IPS DF 4.7 (cell line): ENCODE data around the gene SDHD.
A peak's percentile ranks its signal among the peaks of the same experiment; 100 is the strongest.
"Not testable (repeated sequence)": the region's sequence is repeated elsewhere in the genome, so short reads cannot be mapped to it uniquely, and the experiment has no call there.

Experiments
- DNase-seq: peaks from one replicate; pipeline ENCODE4 v3.0.0-alpha.2; 2013; ENCODE audit warnings: low spot score; ENCODE audit errors: extremely low read depth

The SDHD gene

DNA sequence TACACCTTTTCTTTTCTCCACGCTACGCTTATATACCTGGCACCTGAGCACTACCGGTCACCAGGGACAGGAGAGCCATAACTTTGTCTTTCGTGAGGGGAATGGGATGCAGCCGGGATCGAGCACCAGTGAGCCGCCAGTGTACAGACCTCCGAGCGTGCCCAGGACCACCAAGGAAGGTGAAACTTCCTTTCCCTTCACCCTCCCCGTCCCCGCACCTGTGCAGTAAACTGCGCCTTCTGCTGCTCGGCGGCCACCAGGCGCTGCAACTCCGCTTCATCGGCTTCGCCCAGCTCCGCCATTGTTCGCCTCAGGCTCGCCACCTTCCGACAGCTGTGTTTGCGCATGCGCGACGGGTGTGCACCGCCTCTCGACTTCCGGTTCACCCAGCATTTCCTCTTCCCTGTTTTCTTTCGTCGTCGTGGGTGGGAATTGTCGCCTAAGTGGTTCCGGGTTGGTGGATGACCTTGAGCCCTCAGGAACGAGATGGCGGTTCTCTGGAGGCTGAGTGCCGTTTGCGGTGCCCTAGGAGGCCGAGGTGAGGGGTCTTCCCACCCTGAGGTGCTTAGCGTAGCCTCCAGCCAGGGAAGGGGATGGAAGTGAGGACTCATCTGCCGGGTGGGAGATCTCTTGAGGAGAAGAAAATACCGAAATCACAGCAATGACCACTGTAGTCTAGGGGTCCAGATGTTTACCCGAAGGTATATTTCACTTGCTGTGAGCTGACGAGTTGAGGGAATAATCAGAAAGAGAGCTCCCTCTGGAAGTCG lies at the start of gene SDHD, which contains the start of gene TIMM8B:
Gene SDHD, plus strand, starts transcription at position 452 of the 770 bp plus-strand sequence. Its CDS starts 35 bp downstream, at position 487.
Gene TIMM8B, minus strand, starts transcription at position 335 of the 770 bp plus-strand sequence. Its CDS starts 33 bp downstream, at position 302.
- DNase-seq = peak; percentile 91

DNA sequence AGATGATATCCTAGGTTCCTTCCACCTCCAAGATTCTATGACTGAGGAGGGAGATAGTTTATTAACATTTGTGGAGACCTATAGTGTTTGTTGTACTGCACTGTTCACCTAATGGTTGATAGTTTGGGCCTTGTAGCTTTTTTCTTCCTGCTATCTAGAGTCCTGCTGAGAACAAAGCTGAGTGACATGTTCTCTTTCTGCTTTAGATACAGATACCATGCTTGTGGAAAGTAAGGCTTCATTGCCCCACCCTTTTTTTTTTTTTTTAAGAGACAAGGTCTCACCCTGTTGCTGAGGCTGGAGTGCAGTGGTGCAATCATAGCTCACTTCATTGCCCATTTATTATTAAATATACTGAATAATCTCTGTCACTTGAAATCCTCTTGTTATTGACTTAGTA lies 49.1 kb upstream of the SDHD start:
- no peak for DNase-seq

DNA sequence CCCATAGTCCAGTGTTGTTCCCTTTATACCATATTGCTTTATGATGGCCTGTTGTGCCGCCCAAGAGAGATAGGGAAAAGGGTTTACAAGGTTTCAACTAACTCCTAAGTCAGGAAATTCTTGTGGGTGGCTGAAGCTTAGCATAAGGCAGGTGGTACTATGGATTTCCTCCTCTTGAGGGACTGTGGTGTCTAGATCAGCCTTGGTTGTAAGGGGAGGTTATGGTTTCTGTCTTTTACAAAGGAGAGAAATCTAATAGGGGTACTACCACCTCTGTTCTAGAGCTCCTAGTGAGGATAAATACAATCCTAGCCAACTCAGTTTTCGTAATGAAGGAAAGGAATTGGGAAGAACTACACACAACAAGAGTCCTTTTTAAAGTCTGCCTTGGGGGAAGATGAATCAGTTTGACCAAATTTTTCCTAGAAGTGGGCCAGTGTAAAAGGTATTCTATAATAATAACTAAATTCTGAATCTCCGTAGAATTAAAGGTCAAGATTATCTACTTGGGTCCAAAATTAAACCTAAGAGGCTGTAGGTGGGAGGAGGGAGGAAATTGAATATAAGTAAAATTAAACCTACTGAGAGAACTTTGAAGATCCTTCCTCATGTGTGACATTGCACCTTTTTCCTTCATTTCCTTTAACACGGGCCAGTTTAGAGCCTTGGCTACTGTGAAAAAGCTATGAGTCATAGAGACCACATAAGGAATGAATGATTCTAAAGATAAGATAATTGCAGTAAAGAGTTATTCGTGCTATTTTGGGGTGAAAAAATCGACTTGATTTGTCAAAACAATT lies 44.3 kb upstream of the SDHD start:
- DNase-seq = no peak

DNA sequence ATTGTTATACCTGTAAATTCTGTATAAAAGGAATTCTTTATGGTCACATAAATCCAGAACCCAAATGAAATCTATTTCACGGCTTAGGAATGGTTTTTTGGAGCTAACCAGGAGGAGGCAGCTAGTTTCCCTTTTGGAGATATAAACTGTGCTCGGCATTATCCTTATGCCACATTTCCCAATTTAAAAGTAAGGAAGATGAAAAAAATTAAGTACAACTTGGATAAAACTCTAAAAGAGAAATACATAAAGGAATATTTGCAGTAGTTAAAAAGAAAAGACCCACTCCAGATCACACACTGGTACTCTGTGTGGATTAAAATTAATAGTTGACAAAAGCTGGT lies 43.7 kb upstream of the SDHD start:
- no peak for DNase-seq

DNA sequence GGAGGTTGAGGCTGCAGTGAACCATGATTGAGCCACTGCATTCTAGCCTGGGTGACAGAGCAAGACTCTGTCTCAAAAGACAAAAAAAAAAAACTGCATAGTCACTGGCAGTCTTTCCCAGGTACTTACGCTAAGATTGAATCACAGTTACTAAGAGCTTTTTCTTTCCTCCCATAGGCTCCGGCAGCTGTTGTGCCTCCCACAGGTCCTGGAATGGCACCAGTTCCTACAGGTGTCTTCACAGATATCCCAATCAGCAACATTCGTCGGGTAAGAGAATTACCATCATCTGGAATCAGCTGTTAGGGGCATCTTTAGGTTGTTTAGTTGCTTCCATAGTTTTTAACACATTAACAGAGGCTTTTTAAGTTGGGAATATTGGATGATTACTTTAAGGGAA lies 41.7 kb upstream of the SDHD start:
- DNase-seq = no peak

DNA sequence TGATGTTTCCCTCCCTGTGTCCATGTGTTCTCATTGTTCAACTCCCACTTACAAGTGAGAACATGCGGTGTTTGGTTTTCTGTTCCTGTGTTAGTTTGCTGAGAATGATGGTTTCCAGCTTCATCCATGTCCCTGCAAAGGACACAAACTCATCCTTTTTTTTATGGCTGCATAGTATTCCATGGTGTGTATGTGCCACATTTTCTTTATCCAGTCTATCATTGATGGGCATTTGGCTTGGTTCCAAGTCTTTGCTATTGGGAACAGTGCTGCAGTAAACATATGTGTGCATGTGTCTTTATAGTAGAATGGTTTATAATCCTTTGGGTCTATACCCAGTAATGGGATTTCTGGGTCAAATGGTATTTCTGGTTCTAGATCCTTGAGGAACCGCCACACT lies 40.0 kb upstream of the SDHD start:
- DNase-seq = not testable (repeated sequence)

DNA sequence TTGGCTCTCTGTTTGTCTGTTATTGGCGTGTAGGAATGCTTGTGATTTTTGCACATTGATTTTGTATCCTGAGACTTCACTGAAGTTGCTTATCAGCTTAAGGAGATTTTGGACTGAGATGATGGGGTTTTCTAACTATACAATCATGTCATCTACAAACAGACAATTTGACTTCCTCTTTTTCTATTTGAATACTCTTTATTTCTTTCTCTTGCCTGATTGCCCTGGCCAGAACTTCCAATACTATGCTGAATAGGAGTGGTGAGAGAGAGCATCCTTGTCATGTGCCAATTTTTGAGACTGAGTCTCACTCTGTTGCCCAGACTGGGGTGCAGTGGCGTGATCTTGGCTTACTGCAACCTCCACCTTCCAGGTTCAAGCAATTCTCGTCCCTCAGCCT lies 38.4 kb upstream of the SDHD start:
- not testable (repeated sequence) for DNase-seq

DNA sequence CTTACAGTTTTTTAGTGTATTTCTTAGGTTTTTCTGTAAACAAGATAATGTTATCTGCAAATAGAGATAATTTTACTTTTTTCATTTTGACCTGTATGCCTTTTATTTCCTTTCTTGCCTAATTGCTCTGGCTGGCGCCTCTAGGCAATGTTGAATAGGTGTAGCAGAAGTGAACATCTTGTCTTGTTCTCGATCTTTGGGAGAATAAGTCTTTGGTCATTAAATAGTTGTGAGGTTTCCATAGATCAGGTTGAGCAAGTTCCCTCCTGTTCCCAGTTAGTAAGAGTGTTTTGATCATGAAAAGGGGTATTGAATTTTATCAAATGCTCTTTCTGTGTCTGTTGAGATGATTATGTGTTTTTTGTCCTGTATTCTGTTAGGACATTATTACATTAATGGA lies 36.9 kb upstream of the SDHD start:
- DNase-seq = no peak

DNA sequence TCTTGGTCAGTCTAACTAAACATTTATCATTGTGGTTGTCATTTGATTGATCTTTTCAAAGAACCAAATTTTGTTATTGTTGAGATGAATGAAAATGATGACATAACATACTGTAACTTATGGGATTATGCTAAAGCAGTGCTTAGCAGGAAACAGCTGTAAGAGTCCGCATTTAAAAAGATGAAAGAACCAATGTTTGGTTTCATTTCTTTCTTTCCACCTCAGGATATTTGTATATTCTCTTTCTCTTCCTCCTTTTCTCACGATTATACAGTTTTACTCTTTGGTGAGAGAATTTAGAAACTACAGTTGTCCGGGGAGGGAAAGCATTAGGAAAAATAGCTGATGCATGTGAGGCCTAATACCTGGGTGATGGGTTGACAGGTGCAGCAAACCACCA lies 36.0 kb upstream of the SDHD start:
- no peak for DNase-seq

DNA sequence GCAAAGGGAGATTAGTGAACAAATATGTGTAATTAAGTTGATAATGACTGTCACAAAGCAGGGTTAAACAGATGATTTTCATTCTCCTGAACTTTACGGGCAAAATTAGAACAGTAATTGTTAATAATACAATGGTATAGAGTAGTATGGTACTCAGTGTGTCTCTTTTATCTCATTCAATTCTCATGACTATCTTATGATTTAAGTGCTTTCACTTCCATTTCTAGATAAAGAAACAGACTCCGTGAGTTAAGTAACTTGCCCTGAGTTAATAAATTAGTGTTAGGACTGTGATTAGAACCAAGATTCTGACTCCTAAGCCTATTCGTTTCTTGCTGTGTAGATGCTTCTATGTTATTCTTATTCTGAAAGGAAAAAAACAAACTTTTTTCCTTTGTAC lies 34.9 kb upstream of the SDHD start:
- DNase-seq = no peak

DNA sequence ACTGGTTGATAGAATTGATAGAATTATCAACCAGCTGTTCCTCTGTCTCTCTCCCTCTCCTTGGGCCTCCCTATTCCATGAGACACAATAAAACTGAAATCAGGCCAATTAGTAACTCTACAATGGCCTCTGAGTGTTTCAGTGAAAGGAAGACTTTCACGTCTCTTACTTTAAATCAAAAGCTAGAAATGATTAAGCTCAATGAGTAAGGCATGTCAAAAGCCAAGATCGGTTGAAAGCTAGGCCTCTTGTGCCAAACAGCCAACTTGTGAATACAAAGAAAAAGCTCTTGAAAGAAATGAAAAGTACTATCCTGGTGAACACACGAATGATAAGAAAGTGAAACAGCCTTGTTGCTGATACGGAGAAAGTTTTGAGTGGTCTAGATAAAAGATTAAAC lies 29.5 kb upstream of the SDHD start:
- no peak for DNase-seq

DNA sequence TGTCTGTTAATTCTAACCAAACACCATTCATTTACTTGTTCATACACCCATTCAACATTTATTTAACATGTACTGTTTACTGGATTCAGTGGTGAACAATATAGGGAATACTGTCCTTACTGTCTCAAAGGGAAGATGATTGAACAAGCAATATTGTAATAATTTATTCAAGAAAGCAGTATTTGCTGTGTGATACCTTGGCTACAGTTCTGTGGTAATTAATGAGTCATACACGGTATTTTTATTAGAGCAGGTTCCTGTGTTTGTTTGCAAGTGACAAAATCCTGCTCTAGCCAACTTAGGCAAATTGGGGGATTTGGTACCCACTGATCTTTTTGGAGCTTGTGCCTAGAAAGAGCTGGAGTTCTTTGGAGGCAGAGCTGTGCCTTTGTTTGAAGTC lies 28.6 kb upstream of the SDHD start:
- no peak for DNase-seq

DNA sequence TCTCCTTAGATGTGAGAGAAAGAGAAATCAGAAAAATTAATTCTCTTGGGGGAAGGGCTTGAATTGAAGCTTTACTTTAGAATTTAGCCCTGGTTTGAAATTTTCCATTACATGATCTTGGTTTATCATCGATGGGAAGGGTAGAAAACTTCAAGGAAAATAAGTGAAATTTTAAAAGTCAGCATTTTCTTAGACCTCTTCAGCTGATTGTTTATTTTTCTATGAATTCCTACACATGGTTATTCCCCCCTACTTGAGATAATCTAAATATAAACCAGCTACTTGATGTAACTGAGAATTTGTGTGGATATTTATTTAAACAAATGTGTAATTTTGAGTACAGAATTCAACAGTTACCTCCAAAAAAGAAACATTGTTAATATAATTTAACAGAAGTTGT lies 23.8 kb upstream of the SDHD start:
- no peak for DNase-seq

DNA sequence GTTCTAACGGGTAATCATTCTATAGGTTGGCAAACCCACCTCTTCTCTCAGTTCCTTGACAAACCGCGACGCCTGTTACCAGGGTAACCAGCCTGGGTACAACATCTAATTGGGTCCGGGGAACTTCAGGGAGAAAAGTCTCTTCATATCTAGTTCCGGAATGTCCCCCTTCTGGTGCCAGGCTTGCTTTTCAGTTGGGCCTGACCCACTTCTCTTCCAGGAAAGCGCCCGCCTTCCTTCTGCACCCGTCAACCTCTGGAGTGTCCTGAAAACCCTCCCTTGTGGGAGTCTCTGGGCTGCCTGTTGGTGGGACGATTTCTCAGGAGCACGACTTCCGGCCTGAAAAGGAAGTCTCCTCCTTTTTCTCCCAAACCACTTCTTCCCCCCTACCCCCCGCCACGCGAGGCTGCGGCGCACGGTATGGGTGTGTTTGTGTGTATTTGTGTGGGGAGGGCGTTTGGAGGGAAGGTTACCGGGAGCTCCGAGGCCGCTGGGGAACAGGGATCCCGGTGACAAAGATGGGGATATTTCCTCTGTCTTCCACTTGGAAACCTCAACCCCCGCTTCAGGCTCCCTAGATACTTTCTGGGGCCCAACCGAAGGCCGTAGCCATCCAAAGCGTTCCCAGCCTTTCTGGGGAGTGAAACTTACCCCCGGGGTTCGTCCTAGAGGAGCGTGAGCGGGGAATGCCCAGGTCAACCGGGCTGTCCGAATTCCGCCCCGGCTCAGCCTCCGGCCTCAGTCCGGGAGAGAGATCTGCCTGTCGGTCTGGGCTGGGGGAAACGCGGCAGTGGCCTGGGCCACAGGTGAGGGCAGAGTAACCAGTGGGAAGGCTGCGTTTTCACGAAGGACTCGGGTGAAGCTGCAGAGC lies 12.5 kb upstream of the SDHD start, which contains the start of the genes NKAPD1 and PIH1D2:
Gene NKAPD1, plus strand, starts transcription at position 359 of the 871 bp plus-strand sequence. CDS start 1,276 bp downstream, outside the sequence.
Gene PIH1D2, minus strand, starts transcription at position 77 of the 871 bp plus-strand sequence. CDS start 843 bp downstream, outside the sequence.
- peak; percentile 69 for DNase-seq

DNA sequence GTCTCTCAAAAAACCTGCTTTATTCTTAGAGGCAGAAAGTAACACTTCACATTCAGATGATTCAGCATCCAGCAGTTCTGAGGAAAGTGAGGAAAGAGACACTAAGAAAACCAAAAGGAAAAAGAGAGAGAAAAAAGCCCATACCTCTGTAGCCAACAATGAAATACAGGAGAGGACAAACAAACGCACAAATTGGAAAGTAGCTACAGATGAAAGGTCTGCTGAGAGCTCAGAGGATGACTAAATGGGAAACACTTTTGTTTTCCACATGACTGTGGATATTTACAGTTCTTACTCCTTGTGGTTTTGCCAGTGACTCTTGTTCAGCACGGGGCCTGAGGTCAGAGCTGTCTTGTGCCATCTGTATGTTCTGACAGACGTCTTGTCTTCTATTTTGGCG lies 3.9 kb upstream of the SDHD start:
- DNase-seq = no peak

DNA sequence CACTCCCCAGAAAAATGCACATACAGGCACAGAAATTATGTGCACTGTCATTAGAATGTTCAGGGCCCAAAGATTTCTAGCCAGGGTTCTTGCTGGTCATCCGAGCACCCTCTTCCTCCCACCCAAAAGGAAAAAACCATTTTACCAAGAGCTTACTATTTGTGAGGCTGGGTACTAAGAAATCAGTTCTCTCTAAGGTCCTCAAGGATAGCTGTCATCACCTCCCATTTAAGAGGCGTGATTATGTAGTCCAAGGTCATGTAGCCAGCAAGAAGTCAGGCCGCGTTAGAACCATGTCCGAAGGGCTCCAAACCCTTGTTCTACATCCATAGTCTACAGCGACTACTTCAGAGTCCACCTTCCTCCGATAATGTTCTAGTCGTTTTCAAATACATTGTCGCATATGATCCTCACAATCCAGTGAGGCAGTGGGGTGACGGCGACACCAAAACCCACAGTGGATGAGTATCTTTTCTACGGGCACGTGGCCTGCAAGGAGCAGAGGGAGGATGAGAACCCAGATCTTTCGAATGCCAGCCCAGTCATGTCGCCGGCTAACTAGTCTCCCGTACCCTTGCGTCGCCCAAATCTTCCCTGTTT lies 751 bp upstream of the SDHD start:
- DNase-seq = no peak

DNA sequence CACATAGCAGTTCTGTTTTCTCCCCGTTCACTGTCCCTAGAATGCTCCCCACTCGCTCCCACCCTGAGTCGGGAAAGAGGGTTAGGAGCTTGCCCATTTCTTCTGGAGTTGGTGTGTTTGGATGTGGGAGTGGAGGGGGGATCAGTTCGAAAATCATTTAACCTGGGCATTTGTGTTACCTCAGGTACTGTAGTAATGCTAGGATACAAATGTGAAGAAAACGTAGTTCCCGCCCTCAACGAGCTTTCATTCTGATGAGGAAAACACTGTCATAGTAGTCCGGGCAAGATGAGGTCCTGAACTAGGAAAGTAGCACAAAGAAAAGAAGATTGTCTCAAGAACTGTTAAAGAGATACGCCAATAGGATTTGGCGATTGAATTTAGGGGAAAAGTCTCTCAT lies 539 bp downstream of the SDHD start:
- DNase-seq = no peak

DNA sequence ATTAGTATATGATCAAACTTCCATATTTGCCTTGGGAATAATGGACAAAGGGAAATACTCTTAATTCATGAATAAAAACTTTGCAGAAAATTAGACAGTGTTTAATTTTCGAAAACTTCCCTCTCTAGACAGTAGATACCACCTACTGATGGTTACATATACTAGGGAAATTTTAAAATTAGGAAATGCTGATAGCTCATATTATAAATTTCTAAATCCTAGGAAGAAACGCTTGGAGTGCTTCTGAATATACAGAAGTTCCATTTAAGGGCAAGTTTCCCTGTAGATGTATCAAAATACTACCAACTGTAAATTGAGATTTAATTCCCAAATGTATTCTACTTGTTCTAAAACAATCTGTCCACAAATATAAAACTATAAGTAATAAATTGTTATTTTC lies 8.6 kb downstream of the SDHD start:
- DNase-seq = not testable (repeated sequence)

DNA sequence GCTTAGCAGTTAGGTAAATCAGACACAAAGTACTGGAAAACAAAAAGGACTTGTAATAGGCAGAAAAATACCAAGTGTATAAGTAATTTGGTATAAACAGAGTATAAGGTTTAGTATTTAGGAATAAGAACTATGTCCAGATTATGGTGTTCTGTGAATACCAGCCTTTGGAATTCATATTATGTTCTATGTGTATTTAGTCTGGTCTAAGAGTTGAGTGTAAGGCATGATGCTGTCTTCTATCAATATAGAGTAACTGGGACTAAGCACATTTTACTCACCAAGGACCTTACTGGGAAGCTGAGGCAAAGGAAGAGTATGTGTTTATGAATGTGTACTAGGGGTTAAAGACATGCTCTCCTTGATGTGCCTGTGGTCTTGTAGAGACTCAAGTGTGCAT lies 9.5 kb downstream of the SDHD start:
- no peak for DNase-seq

DNA sequence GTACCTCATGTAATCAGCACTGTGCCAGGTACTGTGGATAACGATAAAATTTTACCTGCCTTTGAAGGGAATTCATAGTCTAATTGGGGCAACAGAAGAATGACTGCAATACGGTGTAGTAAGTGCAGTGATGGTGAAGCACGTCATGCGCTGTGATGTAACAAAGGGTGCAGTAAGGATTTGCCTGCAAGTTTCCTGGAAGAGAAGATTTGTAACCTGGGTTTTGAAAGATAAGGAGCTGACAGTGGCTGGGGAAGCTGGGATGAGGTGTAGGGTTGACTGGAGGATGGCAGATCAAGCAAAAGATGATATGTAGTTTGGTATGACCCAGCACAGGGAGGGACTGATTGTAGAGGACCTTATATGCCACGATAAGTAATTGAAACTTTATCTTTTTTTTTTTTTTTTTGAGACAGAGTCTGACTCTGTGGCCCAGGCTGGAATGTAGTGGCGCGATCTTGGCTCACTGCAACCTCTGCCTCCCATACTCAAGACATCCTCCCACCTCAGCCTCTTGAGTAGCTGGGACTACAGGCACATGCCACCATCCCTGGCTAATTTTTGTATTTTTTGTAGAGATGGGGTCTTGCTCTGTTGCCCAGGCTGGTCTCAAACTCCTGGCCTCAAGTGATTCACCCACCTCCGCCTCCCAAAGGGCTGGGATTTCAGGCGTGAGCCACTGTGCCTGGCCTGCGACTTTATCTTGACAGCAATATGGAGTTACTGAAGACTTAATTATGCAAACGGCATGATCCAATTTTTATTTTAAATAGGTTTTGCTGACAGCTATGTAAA lies 11.3 kb downstream of the SDHD start:
- DNase-seq = no peak
